HEK293 (cell line): ENCODE data around the gene TMEM120A.

ENCODE experiments used
- CTCF ChIA-PET: fragments of 350-600 bp; formaldehyde crosslinking; extraction: SDS; loops from one replicate; lab custom pipeline; 2021; ENCODE audit warnings: antibody characterized with exemption; lab: Yijun Ruan, JAX
- POLR2A ChIA-PET: fragments of 300-600 bp; formaldehyde crosslinking; extraction: SDS; loops from one replicate; lab custom pipeline; 2020; ENCODE audit warnings: antibody characterized with exemption, inconsistent platforms; lab: Yijun Ruan, JAX
- H3K27ac ChIP-seq: fragments of 200-500 bp; sonication (Bioruptor generic); 2 replicates; pipeline ENCODE4 v1.5.1; 2014; ENCODE audit warnings: low read depth, low read length, control low read depth, inconsistent platforms; ENCODE audit errors: extremely low read depth
- H3K36me3 ChIP-seq, 2 experiments: fragments of 200-500 bp in 1 of 2; sonication (Bioruptor generic) in 1 of 2; 1 replicate in 1 of 2; 2 replicates in 1 of 2; pipeline ENCODE4 v1.5.1; 2014 to 2017; ENCODE audit warnings: inconsistent platforms in 2 of 2, low read length in 2 of 2; ENCODE audit not compliant: control insufficient read depth in 2 of 2, insufficient read depth in 1 of 2
- H3K4me1 ChIP-seq: fragments of 200-500 bp; sonication (Bioruptor generic); 2 replicates; pipeline ENCODE4 v1.5.1; 2014; ENCODE audit warnings: mild to moderate bottlenecking, low read length, inconsistent platforms; ENCODE audit not compliant: control insufficient read depth, insufficient read depth
- H3K4me3 ChIP-seq: 2 replicates; pipeline ENCODE4 v1.5.1; 2011; ENCODE audit warnings: low read depth, mild to moderate bottlenecking, control low read depth, low read length, moderate library complexity
- H3K9me3 ChIP-seq: fragments of 200-500 bp; sonication (Bioruptor generic); 2 replicates; pipeline ENCODE4 v1.5.1; 2014; ENCODE audit warnings: low read depth, low read length, inconsistent platforms; ENCODE audit not compliant: control insufficient read depth, insufficient read depth
- BCL11B ChIP-seq: fragments of 450-650 bp; formaldehyde crosslinking; IDR thresholded peaks from 2 replicates; pipeline ENCODE4 v1.5.1; 2016; ENCODE audit warnings: low read depth, missing biosample characterization, missing genetic modification characterization
- GLI2 ChIP-seq: fragments of 450-650 bp; formaldehyde crosslinking; IDR thresholded peaks from 2 replicates; pipeline ENCODE4; 2017; ENCODE audit warnings: missing biosample characterization, missing genetic modification characterization, low read depth, borderline replicate concordance
- KLF7 ChIP-seq: fragments of 450-650 bp; formaldehyde crosslinking; IDR thresholded peaks from 2 replicates; pipeline ENCODE4 v1.5.1; 2016; ENCODE audit warnings: missing biosample characterization, missing genetic modification characterization, borderline replicate concordance
- PATZ1 ChIP-seq: fragments of 450-650 bp; formaldehyde crosslinking; IDR thresholded peaks from 2 replicates; pipeline ENCODE4 v1.5.1; 2016; ENCODE audit warnings: missing biosample characterization, missing genetic modification characterization
- PRDM6 ChIP-seq: fragments of 450-650 bp; formaldehyde crosslinking; IDR thresholded peaks from 2 replicates; pipeline ENCODE4 v1.5.1; 2017; ENCODE audit warnings: missing biosample characterization, missing genetic modification characterization
- ZBTB49 ChIP-seq: fragments of 450-650 bp; formaldehyde crosslinking; IDR thresholded peaks from 2 replicates; pipeline ENCODE4 v1.5.1; 2016; ENCODE audit warnings: missing biosample characterization, missing genetic modification characterization, low read depth
- ZNF121 ChIP-seq: fragments of 450-650 bp; formaldehyde crosslinking; IDR thresholded peaks from 2 replicates; pipeline ENCODE4 v1.5.1; 2016; ENCODE audit warnings: missing biosample characterization, missing genetic modification characterization
- ZNF133 ChIP-seq: fragments of 450-650 bp; formaldehyde crosslinking; IDR thresholded peaks from 2 replicates; pipeline ENCODE4 v1.5.1; 2016; ENCODE audit warnings: missing biosample characterization, missing genetic modification characterization
- ZNF274 ChIP-seq, 2 experiments: fragments of 200-500 bp in 1 of 2; fragments of 450-650 bp in 1 of 2; sonication (Bioruptor generic) in 1 of 2; formaldehyde crosslinking in 1 of 2; IDR thresholded peaks; 2 replicates each; pipeline versions ENCODE4 v1.5.1 to v1.6.1; 2014 to 2016; ENCODE audit warnings: borderline replicate concordance in 1 of 2, inconsistent platforms in 1 of 2, low read length in 1 of 2, missing biosample characterization in 1 of 2, missing genetic modification characterization in 1 of 2
- ZNF280C ChIP-seq: fragments of 450-650 bp; formaldehyde crosslinking; IDR thresholded peaks from 2 replicates; pipeline ENCODE4 v1.5.1; 2016; ENCODE audit warnings: missing biosample characterization, missing genetic modification characterization
- ZNF48 ChIP-seq: fragments of 450-650 bp; formaldehyde crosslinking; IDR thresholded peaks from 2 replicates; pipeline ENCODE4 v1.5.1; 2016; ENCODE audit warnings: missing biosample characterization, missing genetic modification characterization
- ZNF518A ChIP-seq: fragments of 450-650 bp; formaldehyde crosslinking; conservative IDR thresholded peaks from 2 replicates; pipeline ENCODE4 v1.5.1; 2016; ENCODE audit warnings: low read depth, missing biosample characterization, missing genetic modification characterization
- ZNF692 ChIP-seq: fragments of 450-650 bp; formaldehyde crosslinking; IDR thresholded peaks from 2 replicates; pipeline ENCODE4 v1.5.1; 2016; ENCODE audit warnings: missing biosample characterization, missing genetic modification characterization
- TF ChIP-seq, protein P1 (sequence below): fragments of 450-650 bp; formaldehyde crosslinking; IDR thresholded peaks from 2 replicates; pipeline ENCODE4 v1.5.1; 2016; ENCODE audit warnings: missing biosample characterization, missing genetic modification characterization, borderline replicate concordance

Gene TMEM120A

DNA sequence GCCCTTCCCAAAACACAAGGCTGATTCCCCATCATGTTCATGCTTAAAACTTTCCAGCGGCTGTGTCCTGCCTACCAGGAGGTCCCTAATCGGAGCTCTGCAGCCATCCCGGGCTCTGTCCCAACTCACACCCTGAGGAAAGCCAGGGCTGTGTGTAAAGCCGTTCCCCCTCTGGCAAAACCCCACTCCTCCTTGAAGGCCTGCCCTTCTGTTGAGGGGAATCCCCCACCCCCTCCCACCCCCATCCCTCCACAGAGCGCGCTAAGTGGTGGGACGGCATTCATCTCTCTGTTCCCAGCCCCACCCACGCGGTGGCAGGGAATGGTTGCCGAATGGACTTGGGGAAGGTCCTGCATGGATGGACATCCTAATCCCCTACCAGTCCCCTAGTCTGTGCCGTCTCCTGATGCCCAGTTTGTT is 667 bp upstream of the TMEM120A start:
- Histone ChIP-seq H3K4me1 (no peaks in the 10 kb centered on the region), H3K4me3 (peak overlapping the region; percentile 38), H3K9me3 (no peaks in the 10 kb centered on the region), H3K27ac (no peak overlapping the region), H3K36me3 (peaks cover 8% of the 10 kb centered on the region in 2 experiments; a peak in 2 of 3 replicates)
- POLR2A ChIA-PET: interaction anchor here (1.0 kb wide), 1 partner anchor 19 kb away, joined by 3 read pairs; no protein-coding TSS in a partner anchor
- CTCF ChIA-PET: interaction anchor here (0.7 to 1.1 kb wide), 2 partner anchors 320 to 375 kb away, joined by 3 read pairs; no protein-coding TSS in a partner anchor
- no peak for TF ChIP-seq GLI2 (tag by site-specific recombination)
- no peak for TF ChIP-seq ZNF48 (tag by site-specific recombination)
- TF ChIP-seq ZNF133 (tag by site-specific recombination): no peak
- no peak for TF ChIP-seq ZNF692 (tag by site-specific recombination)
- no peak for TF ChIP-seq ZNF518A (tag by site-specific recombination)
- TF ChIP-seq, protein P1, sequence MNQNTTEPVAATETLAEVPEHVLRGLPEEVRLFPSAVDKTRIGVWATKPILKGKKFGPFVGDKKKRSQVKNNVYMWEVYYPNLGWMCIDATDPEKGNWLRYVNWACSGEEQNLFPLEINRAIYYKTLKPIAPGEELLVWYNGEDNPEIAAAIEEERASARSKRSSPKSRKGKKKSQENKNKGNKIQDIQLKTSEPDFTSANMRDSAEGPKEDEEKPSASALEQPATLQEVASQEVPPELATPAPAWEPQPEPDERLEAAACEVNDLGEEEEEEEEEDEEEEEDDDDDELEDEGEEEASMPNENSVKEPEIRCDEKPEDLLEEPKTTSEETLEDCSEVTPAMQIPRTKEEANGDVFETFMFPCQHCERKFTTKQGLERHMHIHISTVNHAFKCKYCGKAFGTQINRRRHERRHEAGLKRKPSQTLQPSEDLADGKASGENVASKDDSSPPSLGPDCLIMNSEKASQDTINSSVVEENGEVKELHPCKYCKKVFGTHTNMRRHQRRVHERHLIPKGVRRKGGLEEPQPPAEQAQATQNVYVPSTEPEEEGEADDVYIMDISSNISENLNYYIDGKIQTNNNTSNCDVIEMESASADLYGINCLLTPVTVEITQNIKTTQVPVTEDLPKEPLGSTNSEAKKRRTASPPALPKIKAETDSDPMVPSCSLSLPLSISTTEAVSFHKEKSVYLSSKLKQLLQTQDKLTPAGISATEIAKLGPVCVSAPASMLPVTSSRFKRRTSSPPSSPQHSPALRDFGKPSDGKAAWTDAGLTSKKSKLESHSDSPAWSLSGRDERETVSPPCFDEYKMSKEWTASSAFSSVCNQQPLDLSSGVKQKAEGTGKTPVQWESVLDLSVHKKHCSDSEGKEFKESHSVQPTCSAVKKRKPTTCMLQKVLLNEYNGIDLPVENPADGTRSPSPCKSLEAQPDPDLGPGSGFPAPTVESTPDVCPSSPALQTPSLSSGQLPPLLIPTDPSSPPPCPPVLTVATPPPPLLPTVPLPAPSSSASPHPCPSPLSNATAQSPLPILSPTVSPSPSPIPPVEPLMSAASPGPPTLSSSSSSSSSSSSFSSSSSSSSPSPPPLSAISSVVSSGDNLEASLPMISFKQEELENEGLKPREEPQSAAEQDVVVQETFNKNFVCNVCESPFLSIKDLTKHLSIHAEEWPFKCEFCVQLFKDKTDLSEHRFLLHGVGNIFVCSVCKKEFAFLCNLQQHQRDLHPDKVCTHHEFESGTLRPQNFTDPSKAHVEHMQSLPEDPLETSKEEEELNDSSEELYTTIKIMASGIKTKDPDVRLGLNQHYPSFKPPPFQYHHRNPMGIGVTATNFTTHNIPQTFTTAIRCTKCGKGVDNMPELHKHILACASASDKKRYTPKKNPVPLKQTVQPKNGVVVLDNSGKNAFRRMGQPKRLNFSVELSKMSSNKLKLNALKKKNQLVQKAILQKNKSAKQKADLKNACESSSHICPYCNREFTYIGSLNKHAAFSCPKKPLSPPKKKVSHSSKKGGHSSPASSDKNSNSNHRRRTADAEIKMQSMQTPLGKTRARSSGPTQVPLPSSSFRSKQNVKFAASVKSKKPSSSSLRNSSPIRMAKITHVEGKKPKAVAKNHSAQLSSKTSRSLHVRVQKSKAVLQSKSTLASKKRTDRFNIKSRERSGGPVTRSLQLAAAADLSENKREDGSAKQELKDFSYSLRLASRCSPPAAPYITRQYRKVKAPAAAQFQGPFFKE (tag by site-specific recombination): no peak
- no peak for TF ChIP-seq ZBTB49 (tag by site-specific recombination)
- no peak for TF ChIP-seq ZNF121 (tag by site-specific recombination)
- TF ChIP-seq ZNF274 (IDR thresholded peaks at IDR 0.05; ENCODE audit: low read length): no peak
- no peak for TF ChIP-seq ZNF274 (tag by site-specific recombination; IDR thresholded peaks at IDR 0.05; ENCODE audit: borderline replicate concordance)
- TF ChIP-seq BCL11B (tag by site-specific recombination): no peak
- no peak for TF ChIP-seq KLF7
- no peak for TF ChIP-seq ZNF280C (tag by site-specific recombination)
- TF ChIP-seq PATZ1 (tag by site-specific recombination): no peak
- no peak for TF ChIP-seq PRDM6 (tag by site-specific recombination)
